ENCODE measurements around the gene FAM200A.
"Not testable (repeated sequence)": the region's sequence is repeated elsewhere in the genome, so short reads cannot be mapped to it uniquely, and the experiment has no call there.

The FAM200A gene

GRCh38 chr7:99557196-99557607 lies 5.3 kb upstream of the FAM200A start:
- H3K4me1 ChIP-seq (ENCODE audit: control insufficient read depth, low read depth, low read length), result no peaks in the 10 kb centered on the region
- no peaks in the 10 kb centered on the region for H3K27me3 ChIP-seq (ENCODE audit: control insufficient read depth, insufficient read depth, low read length)
- H3K9ac ChIP-seq (ENCODE audit: low read length), result peak overlapping the region; percentile 98
- peaks cover 20% of the 10 kb centered on the region for H3K36me3 ChIP-seq (ENCODE audit: control insufficient read depth, low read depth, low read length)
- H3K27ac ChIP-seq (ENCODE audit: low read length), result no peak overlapping the region
- H3K4me3 ChIP-seq (ENCODE audit: low read length), result peak overlapping the region; percentile 92
- H3K9me3 ChIP-seq (ENCODE audit: control insufficient read depth, low read depth, low read length), result no peaks in the 10 kb centered on the region

- Histone ChIP-seq H3K4me1 (ENCODE audit: control insufficient read depth, low read depth, low read length) (no peaks in the 10 kb centered on the region), H3K9me3 (ENCODE audit: control insufficient read depth, low read depth, low read length) (no peaks in the 10 kb centered on the region), H3K27me3 (ENCODE audit: control insufficient read depth, insufficient read depth, low read length) (no peaks in the 10 kb centered on the region), H3K36me3 (ENCODE audit: control insufficient read depth, low read depth, low read length) (no peaks in the 10 kb centered on the region), H3K27ac (ENCODE audit: low read length) (no peak overlapping the region), H3K4me3 (ENCODE audit: low read length) (no peak overlapping the region), H3K9ac (ENCODE audit: low read length) (no peak overlapping the region)
These were observed 3.0 kb upstream of the FAM200A start for GRCh38 chr7:99554939-99555338.

GRCh38 chr7:99553039-99553438 lies 1.1 kb upstream of the FAM200A start:
- no peaks in the 10 kb centered on the region for H3K27me3 ChIP-seq (ENCODE audit: control insufficient read depth, insufficient read depth, low read length)
- H3K9me3 ChIP-seq (ENCODE audit: control insufficient read depth, low read depth, low read length), result no peaks in the 10 kb centered on the region
- H3K27ac ChIP-seq (ENCODE audit: low read length), result no peak overlapping the region
- no peaks in the 10 kb centered on the region for H3K4me1 ChIP-seq (ENCODE audit: control insufficient read depth, low read depth, low read length)
- peaks cover 1% of the 10 kb centered on the region for H3K36me3 ChIP-seq (ENCODE audit: control insufficient read depth, low read depth, low read length)
- no peak overlapping the region for H3K9ac ChIP-seq (ENCODE audit: low read length)
- H3K4me3 ChIP-seq (ENCODE audit: low read length), result no peak overlapping the region

- peak overlapping the region; percentile 42 for H3K27ac ChIP-seq (ENCODE audit: low read length)
These were observed 580 bp downstream of the FAM200A start for GRCh38 chr7:99551334-99551733.

GRCh38 chr7:99549545-99549944 lies 2.4 kb downstream of the FAM200A start:
- not testable (repeated sequence) for H3K27ac ChIP-seq (ENCODE audit: low read length); H3K9ac ChIP-seq (ENCODE audit: low read length); H3K4me3 ChIP-seq (ENCODE audit: low read length); H3K4me1 ChIP-seq (ENCODE audit: control insufficient read depth, low read depth, low read length); H3K27me3 ChIP-seq (ENCODE audit: control insufficient read depth, insufficient read depth, low read length); H3K9me3 ChIP-seq (ENCODE audit: control insufficient read depth, low read depth, low read length)
- peaks cover 12% of the 10 kb centered on the region for H3K36me3 ChIP-seq (ENCODE audit: control insufficient read depth, low read depth, low read length)

More at GRCh38 chr7:99551334-99551733, 580 bp downstream of the FAM200A start:
- H3K27me3 ChIP-seq (ENCODE audit: control insufficient read depth, insufficient read depth, low read length), result no peaks in the 10 kb centered on the region
- H3K9me3 ChIP-seq (ENCODE audit: control insufficient read depth, low read depth, low read length), result no peaks in the 10 kb centered on the region
- no peaks in the 10 kb centered on the region for H3K4me1 ChIP-seq (ENCODE audit: control insufficient read depth, low read depth, low read length)
- H3K36me3 ChIP-seq (ENCODE audit: control insufficient read depth, low read depth, low read length), result peaks cover 12% of the 10 kb centered on the region
- peak overlapping the region; percentile 77 for H3K4me3 ChIP-seq (ENCODE audit: low read length)
- H3K9ac ChIP-seq (ENCODE audit: low read length), result peak overlapping the region; percentile 78

- H3K9me3 ChIP-seq (ENCODE audit: control insufficient read depth, low read depth, low read length); H3K27ac ChIP-seq (ENCODE audit: low read length); H3K9ac ChIP-seq (ENCODE audit: low read length); H3K4me1 ChIP-seq (ENCODE audit: control insufficient read depth, low read depth, low read length); H3K27me3 ChIP-seq (ENCODE audit: control insufficient read depth, insufficient read depth, low read length); H3K4me3 ChIP-seq (ENCODE audit: low read length): not testable (repeated sequence)
- peaks cover 12% of the 10 kb centered on the region for H3K36me3 ChIP-seq (ENCODE audit: control insufficient read depth, low read depth, low read length)
These were observed 6.6 kb downstream of the FAM200A start for GRCh38 chr7:99545308-99545707.

- Histone ChIP-seq H3K27me3 (ENCODE audit: control insufficient read depth, insufficient read depth, low read length) (no peaks in the 10 kb centered on the region), H3K27ac (ENCODE audit: low read length) (no peak overlapping the region), H3K4me1 (ENCODE audit: control insufficient read depth, low read depth, low read length) (no peaks in the 10 kb centered on the region), H3K9me3 (ENCODE audit: control insufficient read depth, low read depth, low read length) (peaks cover 9% of the 10 kb centered on the region), H3K9ac (ENCODE audit: low read length) (no peak overlapping the region), H3K36me3 (ENCODE audit: control insufficient read depth, low read depth, low read length) (peaks cover 12% of the 10 kb centered on the region), H3K4me3 (ENCODE audit: low read length) (no peak overlapping the region)
These were observed 8.0 kb downstream of the FAM200A start for GRCh38 chr7:99543916-99544315.

GRCh38 chr7:99543081-99543671 lies 8.7 kb downstream of the FAM200A start:
- no peak overlapping the region for H3K9ac ChIP-seq (ENCODE audit: low read length)
- no peak overlapping the region for H3K4me3 ChIP-seq (ENCODE audit: low read length)
- H3K9me3 ChIP-seq (ENCODE audit: control insufficient read depth, low read depth, low read length), result peaks cover 9% of the 10 kb centered on the region
- no peaks in the 10 kb centered on the region for H3K4me1 ChIP-seq (ENCODE audit: control insufficient read depth, low read depth, low read length)
- peaks cover 12% of the 10 kb centered on the region for H3K36me3 ChIP-seq (ENCODE audit: control insufficient read depth, low read depth, low read length)
- H3K27ac ChIP-seq (ENCODE audit: low read length), result no peak overlapping the region
- H3K27me3 ChIP-seq (ENCODE audit: control insufficient read depth, insufficient read depth, low read length), result no peaks in the 10 kb centered on the region

GRCh38 chr7:99541212-99541611 lies 10.7 kb downstream of the FAM200A start:
- Histone ChIP-seq H3K27me3 (ENCODE audit: control insufficient read depth, insufficient read depth, low read length) (no peaks in the 10 kb centered on the region), H3K4me1 (ENCODE audit: control insufficient read depth, low read depth, low read length) (no peaks in the 10 kb centered on the region), H3K36me3 (ENCODE audit: control insufficient read depth, low read depth, low read length) (no peaks in the 10 kb centered on the region), H3K9ac (ENCODE audit: low read length) (no peak overlapping the region), H3K27ac (ENCODE audit: low read length) (no peak overlapping the region), H3K4me3 (ENCODE audit: low read length) (no peak overlapping the region), H3K9me3 (ENCODE audit: control insufficient read depth, low read depth, low read length) (peaks cover 9% of the 10 kb centered on the region)

GRCh38 chr7:99540542-99540941 lies 11.4 kb downstream of the FAM200A start:
- no peaks in the 10 kb centered on the region for H3K27me3 ChIP-seq (ENCODE audit: control insufficient read depth, insufficient read depth, low read length)
- H3K27ac ChIP-seq (ENCODE audit: low read length), result no peak overlapping the region
- H3K4me3 ChIP-seq (ENCODE audit: low read length), result no peak overlapping the region
- no peaks in the 10 kb centered on the region for H3K4me1 ChIP-seq (ENCODE audit: control insufficient read depth, low read depth, low read length)
- peaks cover 9% of the 10 kb centered on the region for H3K9me3 ChIP-seq (ENCODE audit: control insufficient read depth, low read depth, low read length)
- H3K9ac ChIP-seq (ENCODE audit: low read length), result no peak overlapping the region
- H3K36me3 ChIP-seq (ENCODE audit: control insufficient read depth, low read depth, low read length), result no peaks in the 10 kb centered on the region

GRCh38 chr7:99539213-99539811 lies 12.6 kb downstream of the FAM200A start:
- Histone ChIP-seq H3K27ac (ENCODE audit: low read length) (no peak overlapping the region), H3K4me1 (ENCODE audit: control insufficient read depth, low read depth, low read length) (no peaks in the 10 kb centered on the region), H3K4me3 (ENCODE audit: low read length) (no peak overlapping the region), H3K9ac (ENCODE audit: low read length) (no peak overlapping the region), H3K9me3 (ENCODE audit: control insufficient read depth, low read depth, low read length) (peaks cover 9% of the 10 kb centered on the region), H3K36me3 (ENCODE audit: control insufficient read depth, low read depth, low read length) (no peaks in the 10 kb centered on the region), H3K27me3 (ENCODE audit: control insufficient read depth, insufficient read depth, low read length) (no peaks in the 10 kb centered on the region)

GRCh38 chr7:99535667-99536066 lies 16.2 kb downstream of the FAM200A start:
- Histone ChIP-seq H3K36me3 (ENCODE audit: control insufficient read depth, low read depth, low read length) (peaks cover 21% of the 10 kb centered on the region), H3K4me1 (ENCODE audit: control insufficient read depth, low read depth, low read length) (no peaks in the 10 kb centered on the region), H3K27me3 (ENCODE audit: control insufficient read depth, insufficient read depth, low read length) (no peaks in the 10 kb centered on the region), H3K9me3 (ENCODE audit: control insufficient read depth, low read depth, low read length) (peaks cover 25% of the 10 kb centered on the region), H3K27ac (ENCODE audit: low read length) (no peak overlapping the region), H3K9ac (ENCODE audit: low read length) (no peak overlapping the region), H3K4me3 (ENCODE audit: low read length) (no peak overlapping the region)
